Tibial nerve (tissue), 4 donors: ENCODE results near the gene DPH1. TPM values are rescaled to one million over a fixed set of nuclear protein-coding genes. Genes with fewer than 3 reads are reported as not detected.

Source experiments
- DNase-seq, 2 donors: peaks; one replicate each; pipeline ENCODE4 v3.0.0-alpha.2; 2019; ENCODE audit warnings: low spot score in 2 of 2
- H3K27ac ChIP-seq, 4 donors: fragments of 200-600 bp; sonication (generic) in 3 of 4; one replicate each; pipeline ENCODE4 v1.5.1; 2017 to 2019; ENCODE audit warnings: mild to moderate bottlenecking in 1 of 4
- H3K27me3 ChIP-seq, 2 donors: fragments of 200-600 bp; sonication (generic) in 1 of 2; one replicate each; pipeline versions ENCODE4 v1.5.1 to v1.6.0; 2017 to 2019
- H3K36me3 ChIP-seq, 3 donors: fragments of 200-600 bp; sonication (generic); one replicate each; pipeline ENCODE4 v1.5.1; 2018 to 2019
- H3K4me1 ChIP-seq, 4 donors: fragments of 200-600 bp; sonication (generic) in 3 of 4; one replicate each; pipeline ENCODE4 v1.5.1; 2017 to 2019
- H3K4me3 ChIP-seq, 4 donors: fragments of 200-600 bp; sonication (generic) in 3 of 4; one replicate each; pipeline ENCODE4 v1.5.1; 2017 to 2019; ENCODE audit warnings: mild to moderate bottlenecking in 1 of 4, moderate library complexity in 1 of 4
- H3K9me3 ChIP-seq, 4 donors: fragments of 200-600 bp; sonication (generic) in 3 of 4; one replicate each; pipeline ENCODE4 v1.5.1; 2017 to 2019
- CTCF ChIP-seq, 5 experiments: fragments of 200-600 bp in 3 of 5; fragments of 450-650 bp in 2 of 5; sonication (generic) in 3 of 5; IDR thresholded peaks; one replicate each; pipeline ENCODE4 v1.5.1; 2016 to 2019; ENCODE audit warnings: antibody characterized with exemption in 5 of 5, mild to moderate bottlenecking in 3 of 5, moderate library complexity in 2 of 5
- EP300 ChIP-seq, 2 donors: sonication (generic); formaldehyde crosslinking; IDR thresholded peaks; one replicate each; pipeline ENCODE4 v1.6.1; 2017; ENCODE audit warnings: antibody characterized with exemption in 2 of 2, mild to moderate bottlenecking in 1 of 2
- POLR2A ChIP-seq, 2 donors: fragments of 450-650 bp; IDR thresholded peaks; one replicate each; pipeline ENCODE4 v1.6.1; 2017; ENCODE audit warnings: antibody characterized with exemption in 2 of 2, mild to moderate bottlenecking in 2 of 2, moderate library complexity in 2 of 2
- WGBS, 2 donors: methylation state at CpG; one replicate each; pipeline ENCODE4 v1.1.5; 2018; 5-methylcytosine and 5-hydroxymethylcytosine counted together
- total RNA-seq, 4 donors: library from RNA; depleted of rRNA; stranded (reverse); fragments of >200 nt; gene quantifications; one replicate each; pipeline ENCODE4 v1.1.0, GENCODE V29; 2016

The DPH1 gene
- total RNA-seq, 4 donors from 2014 or later = 56.3 to 137 (median 63.9) TPM

GRCh38 chr17:2081564-2081963 lies 51.6 kb downstream of the DPH1 start:
- Histone ChIP-seq H3K27ac (peak overlapping the region in 2 of 4 donors; percentile 16 to 86), H3K4me1 (peaks cover 0 to 64% (median 32%) of the 10 kb centered on the region in 4 donors), H3K4me3 (no peak overlapping the region), H3K9me3 (no peaks in the 10 kb centered on the region), H3K36me3 (peaks cover 0 to 66% (median 0%) of the 10 kb centered on the region in 3 donors), H3K27me3 (no peaks in the 10 kb centered on the region)
- WGBS, 2 donors = 85 to 86% methylated on average over 9 of the region's 9 CpGs
- DNase-seq = no peak
- no peak for TF ChIP-seq CTCF (IDR thresholded peaks at IDR 0.05)
- TF ChIP-seq EP300 (IDR thresholded peaks at IDR 0.05) = no peak

GRCh38 chr17:2082003-2082781 lies 52.2 kb downstream of the DPH1 start:
- Histone ChIP-seq H3K27me3 (no peaks in the 10 kb centered on the region), H3K9me3 (no peaks in the 10 kb centered on the region), H3K36me3 (peaks cover 0 to 60% (median 0%) of the 10 kb centered on the region in 3 donors), H3K4me1 (peaks cover 0 to 64% (median 37%) of the 10 kb centered on the region in 4 donors), H3K27ac (peak overlapping the region in 3 of 4 donors; percentile 16 to 86 (median 80)), H3K4me3 (no peak overlapping the region)
- WGBS, 2 donors = 78% methylated on average over 9 of the region's 9 CpGs
- no peak for TF ChIP-seq CTCF (IDR thresholded peaks at IDR 0.05)
- no peak for TF ChIP-seq EP300 (IDR thresholded peaks at IDR 0.05)
- TF ChIP-seq POLR2A (IDR thresholded peaks at IDR 0.05) = no peak
- no peak for DNase-seq

GRCh38 chr17:2083613-2084035 lies 53.7 kb downstream of the DPH1 start:
- no peak overlapping the region for H3K4me3 ChIP-seq
- no peaks in the 10 kb centered on the region for H3K27me3 ChIP-seq
- H3K4me1 ChIP-seq = peaks cover 0 to 71% (median 51%) of the 10 kb centered on the region in 4 donors
- H3K36me3 ChIP-seq = peaks cover 0 to 47% (median 0%) of the 10 kb centered on the region in 3 donors
- WGBS, 2 donors = 38 to 59% methylated on average over 7 of the region's 7 CpGs
- peak overlapping the region; percentile 19 to 91 (median 83) for H3K27ac ChIP-seq
- TF ChIP-seq EP300 (IDR thresholded peaks at IDR 0.05) (peak in 1 of 2 donors; percentile 56), POLR2A (IDR thresholded peaks at IDR 0.05) (no peak)
- no peaks in the 10 kb centered on the region for H3K9me3 ChIP-seq
- no peak for DNase-seq

GRCh38 chr17:2084036-2084765 lies 54.2 kb downstream of the DPH1 start:
- WGBS, 2 donors = 53 to 65% methylated on average over 8 of the region's 8 CpGs
- Histone ChIP-seq H3K9me3 (no peaks in the 10 kb centered on the region), H3K4me3 (no peak overlapping the region), H3K4me1 (peaks cover 0 to 76% (median 57%) of the 10 kb centered on the region in 4 donors), H3K36me3 (peaks cover 0 to 42% (median 0%) of the 10 kb centered on the region in 3 donors), H3K27ac (peak overlapping the region; percentile 19 to 91 (median 83)), H3K27me3 (no peaks in the 10 kb centered on the region)
- TF ChIP-seq EP300 (IDR thresholded peaks at IDR 0.05) = no peak
- TF ChIP-seq CTCF (IDR thresholded peaks at IDR 0.05) = no peak
- no peak for TF ChIP-seq POLR2A (IDR thresholded peaks at IDR 0.05)
- peak; percentile 65 to 72 for DNase-seq

- no peak overlapping the region for H3K4me3 ChIP-seq
- 33 to 41% methylated on average over 13 of the region's 13 CpGs for WGBS, 2 donors
- peaks cover 0 to 83% (median 62%) of the 10 kb centered on the region in 4 donors for H3K4me1 ChIP-seq
- TF ChIP-seq CTCF (IDR thresholded peaks at IDR 0.05) = no peak
- no peak for TF ChIP-seq POLR2A (IDR thresholded peaks at IDR 0.05)
- TF ChIP-seq EP300 (IDR thresholded peaks at IDR 0.05) = peak in 1 of 2 donors; percentile 80
- peaks cover 0 to 33% (median 0%) of the 10 kb centered on the region in 3 donors for H3K36me3 ChIP-seq
- peak; percentile 74 to 86 for DNase-seq
- no peaks in the 10 kb centered on the region for H3K9me3 ChIP-seq
- peak overlapping the region; percentile 19 to 91 (median 83) for H3K27ac ChIP-seq
- H3K27me3 ChIP-seq = no peaks in the 10 kb centered on the region
Measured at GRCh38 chr17:2084766-2085647, 55.1 kb downstream of the DPH1 start.
